ENCODE data around the gene NADK.
A peak's percentile ranks its signal among the peaks of the same experiment; 100 is the strongest.

Gene NADK

DNA sequence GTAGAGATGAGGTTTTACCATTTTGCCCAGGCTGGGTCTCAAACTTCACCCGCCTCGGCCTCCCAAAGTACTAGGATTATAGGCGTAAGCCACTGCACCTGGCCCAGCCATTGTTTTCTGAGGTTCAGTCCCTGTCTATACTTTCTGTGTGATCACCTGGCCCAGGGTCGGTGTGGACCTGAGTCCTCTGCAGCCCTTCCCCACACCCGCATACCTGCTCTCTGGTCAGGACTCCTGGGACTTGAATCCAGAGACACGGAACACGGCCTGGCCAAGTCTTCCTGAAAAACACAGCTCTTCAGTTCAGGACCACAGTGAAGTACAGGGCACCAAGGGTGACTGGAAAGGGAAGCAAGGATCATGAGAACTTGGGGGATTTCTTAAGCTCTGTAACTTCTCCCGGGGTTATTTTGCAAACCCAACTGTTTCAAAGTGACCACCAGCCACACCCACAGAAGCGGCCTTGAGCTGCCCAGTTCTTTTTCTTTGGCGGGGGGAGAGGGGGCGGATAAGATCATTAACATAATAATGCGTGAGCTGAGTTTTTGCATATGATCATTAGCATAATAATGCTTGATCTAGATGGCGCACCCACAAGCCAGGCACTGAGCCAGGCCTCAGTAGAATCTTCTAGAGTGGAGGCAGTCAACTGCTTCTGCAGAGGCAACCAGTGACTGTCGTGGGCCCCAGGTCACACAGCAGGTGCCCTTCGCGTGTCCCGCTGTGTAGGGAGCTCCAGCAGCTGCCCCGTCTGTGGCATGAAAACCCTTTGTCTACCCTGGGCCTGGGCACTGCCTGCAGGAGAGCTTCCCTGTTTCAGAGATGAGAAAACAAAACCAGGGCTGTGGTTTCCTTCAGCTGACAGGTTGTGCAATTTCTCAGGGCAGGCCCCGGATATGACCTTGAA is 1.7 kb upstream of the NADK start:
- Mint-ChIP-seq H3K4me3 (peak overlapping the region; percentile 67), H3K27ac (peak overlapping the region; percentile 89), H3K36me3 (ENCODE audit: low read depth) (peaks cover 37% of the 10 kb centered on the region), H3K4me1 (ENCODE audit: low read depth) (peaks cover 68% of the 10 kb centered on the region), H3K9me3 (no peaks in the 10 kb centered on the region), H3K27me3 (no peaks in the 10 kb centered on the region)
- DNase-seq: peak; percentile 67

DNA sequence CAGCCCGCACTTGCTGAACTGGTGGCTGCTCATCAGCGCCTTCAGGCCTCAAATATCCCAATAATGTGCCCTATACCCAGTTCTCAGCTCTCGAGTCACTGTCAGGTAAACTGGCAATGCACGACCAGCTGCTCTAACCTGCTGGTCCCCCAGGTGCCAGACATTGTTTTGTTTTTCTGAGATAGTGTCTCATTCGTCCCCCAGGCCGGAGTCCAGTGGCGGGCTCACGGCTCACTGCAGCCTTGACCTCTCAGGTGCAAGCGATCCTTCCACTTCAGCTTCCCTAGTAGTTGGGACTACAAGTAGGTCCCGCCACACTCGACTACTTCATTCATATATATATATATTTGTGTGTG is 1.0 kb upstream of the NADK start:
- Mint-ChIP-seq H3K4me3 (peak overlapping the region; percentile 67), H3K27me3 (no peaks in the 10 kb centered on the region), H3K36me3 (ENCODE audit: low read depth) (peaks cover 37% of the 10 kb centered on the region), H3K9me3 (no peaks in the 10 kb centered on the region), H3K27ac (peak overlapping the region; percentile 89), H3K4me1 (ENCODE audit: low read depth) (peaks cover 72% of the 10 kb centered on the region)
- DNase-seq: no peak

DNA sequence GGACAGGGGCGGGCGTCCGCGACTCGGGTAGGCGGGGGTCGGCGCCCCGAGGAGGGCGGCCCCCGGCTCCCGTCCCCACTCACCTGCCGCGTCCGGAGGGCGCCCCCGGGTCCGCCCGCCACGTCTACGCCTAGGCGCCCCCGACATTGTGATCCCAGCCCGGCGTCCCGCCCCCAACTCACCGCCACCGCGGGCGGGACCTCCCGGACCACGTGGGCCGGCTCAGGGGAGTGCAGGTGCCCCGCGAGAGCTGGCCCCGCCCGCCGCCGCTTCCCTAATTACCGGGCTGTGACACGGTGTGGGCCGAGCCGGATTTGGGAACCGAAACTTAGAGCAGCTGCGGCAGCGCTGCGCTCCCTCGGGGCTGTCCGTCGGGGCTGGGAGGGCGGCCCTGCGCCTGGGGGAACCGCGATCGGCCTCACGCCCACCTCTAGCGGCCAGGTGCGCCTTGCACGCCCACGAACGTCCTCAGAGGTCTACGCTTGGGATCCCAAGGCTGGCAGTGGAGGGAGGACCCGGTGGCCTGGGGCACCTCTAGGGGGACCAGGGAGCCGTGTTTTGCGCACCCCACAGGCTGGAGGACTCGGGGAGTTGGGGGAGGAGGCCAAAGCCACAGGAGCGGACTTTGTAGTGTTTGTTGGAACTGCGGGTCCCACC is 521 bp upstream of the NADK start:
- H3K4me3 Mint-ChIP-seq: peak overlapping the region; percentile 67
- H3K27ac Mint-ChIP-seq: peak overlapping the region; percentile 89
- H3K27me3 Mint-ChIP-seq: no peaks in the 10 kb centered on the region
- peaks cover 73% of the 10 kb centered on the region for H3K4me1 Mint-ChIP-seq (ENCODE audit: low read depth)
- H3K9me3 Mint-ChIP-seq: no peaks in the 10 kb centered on the region
- H3K36me3 Mint-ChIP-seq (ENCODE audit: low read depth): peaks cover 40% of the 10 kb centered on the region
- DNase-seq: peak; percentile 83

DNA sequence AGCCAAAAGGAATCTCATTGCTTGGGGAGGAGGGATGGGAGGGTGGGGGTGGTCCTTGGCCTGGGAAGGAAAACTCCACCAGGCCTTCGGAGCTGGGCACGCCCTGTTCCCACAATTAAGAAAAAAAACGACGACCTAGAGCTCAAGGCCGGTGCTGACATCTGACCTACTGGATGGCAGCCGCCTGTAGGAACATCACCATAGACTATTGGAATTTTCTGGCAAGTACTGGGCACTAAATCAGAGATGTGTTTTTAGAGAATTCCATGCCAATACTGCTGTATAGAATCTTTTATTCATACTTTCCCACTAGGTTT is 729 bp downstream of the NADK start:
- H3K4me1 Mint-ChIP-seq (ENCODE audit: low read depth): peaks cover 63% of the 10 kb centered on the region
- H3K36me3 Mint-ChIP-seq (ENCODE audit: low read depth): peaks cover 40% of the 10 kb centered on the region
- H3K27ac Mint-ChIP-seq: peak overlapping the region; percentile 92
- no peak for DNase-seq
- H3K27me3 Mint-ChIP-seq: no peaks in the 10 kb centered on the region
- peak overlapping the region; percentile 84 for H3K4me3 Mint-ChIP-seq
- H3K9me3 Mint-ChIP-seq: no peaks in the 10 kb centered on the region

DNA sequence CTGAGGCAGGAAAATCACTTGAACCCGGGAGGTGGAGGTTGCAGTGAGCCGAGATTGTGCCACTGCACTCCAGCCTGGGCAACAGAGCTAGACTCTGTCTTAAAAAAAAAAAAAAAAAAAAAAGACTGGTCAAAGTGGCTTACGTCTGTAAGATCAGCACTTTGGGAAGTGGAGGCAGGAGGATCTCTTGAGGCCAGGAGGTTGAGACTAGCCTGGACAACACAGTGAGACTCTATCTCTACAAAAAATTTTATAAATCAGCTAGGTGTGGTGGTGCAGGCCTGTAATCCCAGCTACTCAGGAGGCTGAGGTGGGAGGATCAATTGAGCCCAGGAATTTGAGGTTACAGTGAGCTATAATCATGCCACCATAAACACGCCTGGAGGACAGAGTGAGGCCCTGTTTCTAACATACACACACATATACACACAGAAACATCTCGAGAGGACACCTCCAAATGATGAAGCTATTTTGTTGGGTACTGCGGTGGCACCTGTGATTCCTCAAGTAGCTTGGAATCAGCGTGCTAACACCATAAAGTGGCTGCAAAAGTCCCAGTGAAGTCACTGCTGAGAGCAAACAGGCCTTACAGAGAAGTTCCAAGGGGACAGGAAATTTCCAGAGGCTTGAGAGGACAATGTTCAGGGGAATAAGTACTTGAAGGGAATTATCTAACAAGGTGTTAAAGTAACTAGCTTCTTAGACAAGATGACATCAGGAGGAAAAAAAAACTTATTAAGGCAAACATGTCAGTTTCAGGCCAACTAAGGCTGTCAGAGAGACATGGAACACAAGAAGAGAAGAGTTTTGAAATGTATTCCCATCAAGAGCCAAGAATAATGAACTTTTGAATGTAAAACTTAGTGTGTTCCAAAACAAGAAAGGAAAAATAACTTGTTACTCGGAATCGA is 1.3 kb downstream of the NADK start:
- Mint-ChIP-seq H3K9me3 (no peaks in the 10 kb centered on the region), H3K36me3 (ENCODE audit: low read depth) (peaks cover 46% of the 10 kb centered on the region), H3K27ac (peak overlapping the region; percentile 92), H3K27me3 (no peaks in the 10 kb centered on the region), H3K4me3 (peak overlapping the region; percentile 84), H3K4me1 (ENCODE audit: low read depth) (peaks cover 63% of the 10 kb centered on the region)
- no peak for DNase-seq

DNA sequence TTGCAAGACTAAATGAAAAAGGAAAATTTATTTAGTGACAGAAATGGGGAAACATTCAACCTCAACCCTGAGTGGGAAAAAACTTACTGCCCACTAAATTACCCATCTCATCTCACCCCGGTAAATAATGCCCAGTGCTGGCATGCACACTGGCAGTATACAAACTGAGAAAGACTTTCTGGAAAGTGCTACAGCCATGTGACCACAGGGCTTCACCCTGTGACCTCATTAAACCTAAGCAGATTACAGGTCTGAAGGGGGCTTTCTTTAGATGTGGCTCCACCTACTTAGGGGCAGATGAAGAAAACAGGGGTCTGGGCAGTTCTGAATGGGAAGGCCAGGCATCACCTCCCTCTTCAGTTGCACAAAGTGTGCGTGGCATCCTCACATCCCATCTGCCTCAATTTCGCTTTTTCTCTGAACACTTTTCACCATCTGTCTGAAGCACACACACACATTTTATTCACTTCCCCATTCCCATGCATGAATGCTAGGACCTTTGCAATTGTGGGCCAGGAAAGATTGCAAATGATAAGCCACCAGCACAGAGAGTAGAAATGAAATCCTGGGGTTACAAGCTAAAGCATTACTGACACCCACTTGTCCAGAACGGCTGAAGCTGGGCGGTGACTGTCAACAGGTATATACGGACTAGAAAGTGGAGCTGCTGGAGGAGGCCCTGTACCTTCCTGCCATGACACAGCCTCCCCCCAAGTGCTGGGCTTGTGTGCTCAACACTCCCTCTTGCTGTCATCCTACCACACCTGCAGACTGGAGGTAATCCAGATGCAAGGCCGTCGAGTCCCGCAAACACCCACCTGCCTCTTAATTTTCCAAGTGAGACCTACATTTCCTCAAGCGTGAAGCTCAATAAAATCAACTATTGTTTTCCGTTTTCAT is 2.7 kb downstream of the NADK start:
- Mint-ChIP-seq H3K36me3 (ENCODE audit: low read depth) (peaks cover 58% of the 10 kb centered on the region), H3K4me1 (ENCODE audit: low read depth) (peaks cover 55% of the 10 kb centered on the region), H3K27ac (peak overlapping the region; percentile 63), H3K27me3 (no peaks in the 10 kb centered on the region), H3K4me3 (peak overlapping the region; percentile 84), H3K9me3 (peaks cover 5% of the 10 kb centered on the region)
- DNase-seq: no peak

DNA sequence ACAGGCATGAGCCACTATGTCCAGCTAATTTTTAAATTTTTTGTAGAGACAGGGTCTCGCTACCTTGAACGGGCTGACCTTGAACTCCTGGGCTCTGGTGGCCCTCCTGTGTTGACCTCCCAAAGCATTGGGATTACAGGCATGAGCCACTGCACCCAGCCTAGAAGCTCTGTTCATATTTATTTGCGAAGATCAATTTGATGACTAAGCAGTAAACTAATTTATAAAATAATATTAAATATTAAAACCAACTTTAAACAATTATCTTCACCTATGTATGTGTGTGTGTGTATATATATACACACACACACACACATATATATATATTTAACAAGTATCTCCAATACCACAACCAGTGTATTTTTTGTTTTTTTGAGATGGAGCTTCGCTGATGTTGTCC is 4.4 kb downstream of the NADK start:
- peaks cover 72% of the 10 kb centered on the region for H3K36me3 Mint-ChIP-seq (ENCODE audit: low read depth)
- H3K27ac Mint-ChIP-seq: no peak overlapping the region

DNA sequence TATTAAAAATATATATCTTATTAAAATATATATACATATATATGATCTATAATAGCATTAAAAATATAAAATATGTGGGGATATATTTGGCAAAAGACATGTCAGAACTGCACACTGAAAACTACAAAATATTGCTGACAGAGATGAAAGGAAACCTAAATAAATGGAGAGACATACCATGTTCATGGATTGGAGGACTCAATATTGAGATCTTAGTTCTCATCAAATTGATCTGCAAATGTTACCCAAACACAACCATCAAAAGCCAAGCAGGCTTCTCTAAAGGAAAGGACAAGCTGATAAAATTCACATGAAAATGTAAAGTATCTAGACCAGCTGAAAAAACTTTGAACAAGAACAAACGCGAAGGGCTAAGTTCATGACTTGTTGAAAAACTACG is 7.2 kb downstream of the NADK start:
- H3K27ac Mint-ChIP-seq: no peak overlapping the region
- H3K4me3 Mint-ChIP-seq: no peak overlapping the region
- H3K4me1 Mint-ChIP-seq (ENCODE audit: low read depth): peaks cover 32% of the 10 kb centered on the region
- H3K9me3 Mint-ChIP-seq: peaks cover 5% of the 10 kb centered on the region
- H3K36me3 Mint-ChIP-seq (ENCODE audit: low read depth): peaks cover 83% of the 10 kb centered on the region
- no peaks in the 10 kb centered on the region for H3K27me3 Mint-ChIP-seq
- no peak for DNase-seq

More for the DNA sequence above, 4.4 kb downstream of the NADK start:
- Mint-ChIP-seq H3K4me1 (ENCODE audit: low read depth) (peaks cover 40% of the 10 kb centered on the region), H3K9me3 (peaks cover 5% of the 10 kb centered on the region), H3K27me3 (no peaks in the 10 kb centered on the region), H3K4me3 (no peak overlapping the region)
- DNase-seq: no peak

DNA sequence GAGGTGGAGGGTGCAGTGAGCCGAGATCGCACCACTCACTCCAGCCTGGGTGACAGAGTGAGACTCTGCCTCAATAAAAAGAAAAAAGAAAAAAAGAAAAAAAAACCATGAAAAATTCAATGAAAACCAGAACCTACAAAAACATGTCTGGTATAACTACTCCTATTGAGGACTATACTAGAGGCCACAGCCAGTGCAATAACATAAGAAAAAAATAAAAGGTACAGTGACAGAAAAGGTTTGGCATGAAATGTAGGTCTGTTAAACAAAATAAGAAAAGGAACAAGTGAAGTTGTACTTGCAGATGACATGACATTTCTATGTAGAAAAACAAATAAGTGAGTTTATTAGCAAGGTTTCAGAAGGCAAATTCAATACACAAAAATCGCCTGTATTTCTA is 8.2 kb downstream of the NADK start:
- H3K27me3 Mint-ChIP-seq: no peaks in the 10 kb centered on the region
- H3K27ac Mint-ChIP-seq: no peak overlapping the region
- H3K4me1 Mint-ChIP-seq (ENCODE audit: low read depth): peaks cover 22% of the 10 kb centered on the region
- H3K36me3 Mint-ChIP-seq (ENCODE audit: low read depth): peaks cover 77% of the 10 kb centered on the region
- H3K4me3 Mint-ChIP-seq: no peak overlapping the region
- peaks cover 5% of the 10 kb centered on the region for H3K9me3 Mint-ChIP-seq
- DNase-seq: no peak

DNA sequence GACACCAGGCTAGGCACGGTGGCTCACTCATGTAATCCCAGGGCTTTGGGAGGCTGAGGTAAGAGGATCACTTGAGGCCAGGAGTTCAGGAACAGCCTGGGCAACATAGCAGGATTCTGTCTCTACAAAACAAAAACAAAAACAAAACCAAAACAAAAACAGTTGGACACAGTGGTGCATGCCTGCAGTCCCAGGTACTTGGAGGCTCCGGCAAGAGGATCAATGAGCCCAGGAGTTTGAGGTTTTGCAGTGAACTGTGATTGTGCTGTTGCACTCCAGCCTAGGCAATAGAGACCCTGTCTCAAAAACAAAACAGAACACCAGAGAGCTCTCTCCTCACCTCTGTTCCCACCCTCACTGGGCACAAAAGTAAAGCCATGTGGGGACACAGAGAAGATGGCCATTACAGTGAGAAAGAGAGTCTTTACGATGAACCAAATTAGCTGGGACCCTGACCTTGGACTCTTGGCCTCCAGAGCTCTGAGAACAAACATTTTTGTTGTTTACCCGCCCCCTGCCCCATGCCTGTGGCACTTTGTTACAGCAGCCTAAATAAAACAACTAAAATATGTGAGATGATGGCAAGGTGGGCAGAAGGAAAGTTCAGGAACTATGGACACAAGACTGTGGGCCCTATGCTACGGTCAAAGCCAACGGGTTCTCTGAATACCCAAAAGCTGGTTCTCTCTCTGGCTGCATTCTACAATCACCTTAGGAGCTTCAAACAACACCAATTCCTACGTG is 9.8 kb downstream of the NADK start:
- peaks cover 5% of the 10 kb centered on the region for H3K9me3 Mint-ChIP-seq
- no peaks in the 10 kb centered on the region for H3K27me3 Mint-ChIP-seq
- H3K4me3 Mint-ChIP-seq: no peak overlapping the region
- no peak overlapping the region for H3K27ac Mint-ChIP-seq
- H3K4me1 Mint-ChIP-seq (ENCODE audit: low read depth): peaks cover 14% of the 10 kb centered on the region
- no peak for DNase-seq
- H3K36me3 Mint-ChIP-seq (ENCODE audit: low read depth): peaks cover 82% of the 10 kb centered on the region

DNA sequence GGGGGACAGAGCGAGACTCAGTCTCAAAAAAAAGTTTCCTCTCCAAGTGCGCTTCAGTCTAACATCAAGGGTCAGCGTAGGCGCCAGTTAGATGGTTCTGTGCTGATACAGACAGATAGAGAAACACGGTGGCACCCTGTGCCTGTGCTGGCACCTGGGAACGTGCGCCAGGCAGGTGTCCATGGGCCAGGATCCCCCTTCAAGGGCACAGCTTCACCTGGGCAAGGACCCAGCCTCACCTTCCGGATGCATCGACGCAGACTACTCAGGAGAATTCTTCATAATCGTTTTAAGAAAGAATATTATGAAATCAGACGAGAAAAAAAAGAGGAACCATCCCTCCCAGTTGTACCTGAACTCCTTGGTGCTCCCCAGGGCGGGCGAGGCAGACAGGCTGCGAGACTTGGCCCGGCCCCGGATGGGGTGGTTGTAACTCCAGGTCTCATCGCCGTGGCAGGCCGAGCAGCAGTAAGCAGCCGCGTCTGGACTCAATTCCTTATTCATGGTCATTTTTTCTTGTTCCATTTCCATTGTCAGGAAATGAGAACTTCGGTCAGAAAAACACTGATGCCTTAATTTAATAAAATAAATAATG is 13.3 kb downstream of the NADK start:
- no peak for DNase-seq
- Mint-ChIP-seq H3K9me3 (no peaks in the 10 kb centered on the region), H3K4me1 (ENCODE audit: low read depth) (peaks cover 8% of the 10 kb centered on the region), H3K27ac (no peak overlapping the region), H3K4me3 (no peak overlapping the region), H3K36me3 (ENCODE audit: low read depth) (peaks cover 87% of the 10 kb centered on the region), H3K27me3 (no peaks in the 10 kb centered on the region)

DNA sequence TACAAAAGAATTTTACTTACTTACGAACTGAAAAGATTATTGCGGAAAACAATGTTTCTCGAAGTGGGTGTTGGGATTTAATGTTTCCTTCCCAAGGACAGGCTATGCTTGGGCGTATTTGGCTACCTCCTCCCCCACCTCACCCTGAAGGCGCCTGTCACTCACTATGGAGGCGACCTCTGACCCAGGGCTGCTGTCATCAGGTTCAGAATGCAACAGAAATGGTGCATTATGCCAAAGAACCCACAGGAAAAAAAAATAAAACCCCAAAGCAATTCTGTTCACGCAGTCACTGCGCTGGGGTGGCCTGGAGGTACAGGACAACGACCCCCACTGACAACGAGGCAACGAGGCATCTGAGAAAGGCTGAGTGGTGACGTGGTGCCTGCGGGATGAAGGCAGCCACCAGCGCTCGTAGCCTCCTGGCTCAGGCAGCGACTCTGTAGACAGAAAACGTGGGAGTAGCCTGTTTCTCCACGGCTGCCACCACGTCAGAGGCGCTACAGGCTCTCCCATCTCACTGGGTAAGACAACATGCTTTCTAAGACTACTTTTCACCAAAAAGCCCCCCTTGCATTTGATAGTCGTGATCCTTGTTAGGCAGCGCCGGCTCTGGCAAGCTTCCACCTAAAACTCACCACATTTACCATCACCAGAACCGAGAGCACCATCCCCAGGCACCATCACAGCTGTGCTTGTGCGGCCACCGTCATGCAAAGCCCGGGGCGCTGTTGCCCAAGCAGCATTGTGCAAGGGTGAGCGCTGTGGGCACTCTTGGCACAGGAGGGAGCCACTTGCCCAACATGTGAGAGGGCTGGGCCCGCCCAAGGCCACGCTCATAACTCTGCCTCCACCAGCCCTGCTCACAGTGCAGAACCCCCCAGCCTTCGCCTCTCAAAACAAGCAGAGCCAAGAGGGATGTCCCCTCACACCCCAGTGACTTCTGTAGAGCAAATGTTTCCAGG is 14.3 kb downstream of the NADK start:
- Mint-ChIP-seq H3K9me3 (no peaks in the 10 kb centered on the region), H3K27me3 (no peaks in the 10 kb centered on the region), H3K4me1 (ENCODE audit: low read depth) (peaks cover 7% of the 10 kb centered on the region), H3K36me3 (ENCODE audit: low read depth) (peaks cover 89% of the 10 kb centered on the region), H3K4me3 (no peak overlapping the region), H3K27ac (no peak overlapping the region)
- DNase-seq: no peak
